GM12875 (cell line): ENCODE data around the gene MCM9.

Experiments
- H3K4me3 ChIP-seq: one replicate; pipeline ENCODE4 v1.5.1; 2011; ENCODE audit warnings: low read depth, low read length, control low read depth
- CTCF ChIP-seq: IDR thresholded peaks from 2 replicates; pipeline ENCODE4 v1.5.1; 2011; ENCODE audit warnings: low read depth, mild to moderate bottlenecking, control low read depth, inconsistent platforms, low read length, moderate library complexity, borderline replicate concordance; ENCODE audit not compliant: insufficient read depth

The MCM9 gene

GRCh38 chr6:118860880-118861279 is 74.1 kb downstream of the MCM9 start:
- no peak for TF ChIP-seq CTCF
- H3K4me3 ChIP-seq: no peak overlapping the region

- H3K4me3 ChIP-seq: no peak overlapping the region
- no peak for TF ChIP-seq CTCF
These were observed 74.6 kb downstream of the MCM9 start for GRCh38 chr6:118860363-118860762.

GRCh38 chr6:118859517-118860064 is 75.4 kb downstream of the MCM9 start:
- no peak overlapping the region for H3K4me3 ChIP-seq
- no peak for TF ChIP-seq CTCF

GRCh38 chr6:118856301-118856700 is 78.7 kb downstream of the MCM9 start:
- no peak overlapping the region for H3K4me3 ChIP-seq
- TF ChIP-seq CTCF: no peak

GRCh38 chr6:118853408-118853807 is 81.6 kb downstream of the MCM9 start:
- no peak overlapping the region for H3K4me3 ChIP-seq
- TF ChIP-seq CTCF: no peak

GRCh38 chr6:118844915-118845314 is 90.0 kb downstream of the MCM9 start:
- no peak overlapping the region for H3K4me3 ChIP-seq
- no peak for TF ChIP-seq CTCF

GRCh38 chr6:118843685-118844390 is 91.1 kb downstream of the MCM9 start:
- TF ChIP-seq CTCF: no peak
- no peak overlapping the region for H3K4me3 ChIP-seq
